Inflammatory macrophage (primary cell): Measurements from ENCODE around the gene S100A2.
A peak's percentile ranks its signal among the peaks of the same experiment; 100 is the strongest.

Experiments used
- DNase-seq, 2 donors: peaks; one replicate each; pipeline ENCODE4 v3.0.0-alpha.2; 2020 to 2022

The S100A2 gene

DNA sequence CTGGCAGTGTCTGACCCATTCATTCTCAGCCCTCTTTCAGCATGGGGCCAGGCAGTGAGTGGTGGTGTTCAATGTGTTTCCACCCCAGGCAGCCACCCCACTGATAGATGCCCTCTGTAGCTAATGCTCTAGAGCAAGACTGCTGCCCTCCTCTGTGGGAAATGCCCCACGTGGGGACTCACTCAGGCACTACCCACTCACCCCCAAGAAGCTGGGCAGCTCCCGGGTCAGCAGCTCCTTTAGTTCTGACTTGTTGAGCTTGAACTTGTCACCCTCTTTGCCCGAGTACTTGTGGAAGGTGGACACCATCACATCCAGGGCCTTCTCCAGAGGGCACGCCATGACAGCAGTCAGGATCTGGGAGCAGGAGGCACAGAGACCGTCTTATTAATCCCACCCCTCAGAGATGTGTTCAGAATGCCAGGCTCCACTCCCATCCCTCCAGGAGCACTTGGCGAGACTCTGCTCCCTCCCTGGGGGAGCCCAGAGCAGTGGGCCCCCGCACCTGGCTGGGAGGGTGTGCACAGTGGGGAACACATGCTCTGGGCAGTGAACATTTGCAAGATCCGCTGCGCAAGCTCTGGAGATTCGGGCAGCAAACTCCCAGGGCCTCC is 21.1 kb downstream of the S100A2 start:
- DNase-seq = no peak

DNA sequence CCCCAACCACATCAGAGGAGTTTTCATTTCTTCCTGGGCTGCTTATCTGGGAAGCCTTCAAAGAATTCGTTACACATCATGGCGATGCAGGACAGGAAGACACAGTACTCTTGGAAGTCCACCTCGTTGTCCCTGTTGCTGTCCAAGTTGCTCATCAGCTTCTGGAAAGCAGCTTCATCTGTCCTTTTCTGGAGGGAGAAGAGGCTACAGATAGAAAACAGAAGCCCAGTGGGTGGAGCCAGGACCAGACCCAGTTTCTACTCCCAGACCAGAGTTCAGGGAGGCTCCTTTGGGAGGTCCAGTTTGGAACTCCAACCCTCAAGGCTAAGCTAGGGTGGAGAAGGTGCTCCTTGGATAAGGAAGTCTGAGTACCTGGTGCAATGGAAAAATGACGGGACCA is 21.9 kb downstream of the S100A2 start:
- no peak for DNase-seq

DNA sequence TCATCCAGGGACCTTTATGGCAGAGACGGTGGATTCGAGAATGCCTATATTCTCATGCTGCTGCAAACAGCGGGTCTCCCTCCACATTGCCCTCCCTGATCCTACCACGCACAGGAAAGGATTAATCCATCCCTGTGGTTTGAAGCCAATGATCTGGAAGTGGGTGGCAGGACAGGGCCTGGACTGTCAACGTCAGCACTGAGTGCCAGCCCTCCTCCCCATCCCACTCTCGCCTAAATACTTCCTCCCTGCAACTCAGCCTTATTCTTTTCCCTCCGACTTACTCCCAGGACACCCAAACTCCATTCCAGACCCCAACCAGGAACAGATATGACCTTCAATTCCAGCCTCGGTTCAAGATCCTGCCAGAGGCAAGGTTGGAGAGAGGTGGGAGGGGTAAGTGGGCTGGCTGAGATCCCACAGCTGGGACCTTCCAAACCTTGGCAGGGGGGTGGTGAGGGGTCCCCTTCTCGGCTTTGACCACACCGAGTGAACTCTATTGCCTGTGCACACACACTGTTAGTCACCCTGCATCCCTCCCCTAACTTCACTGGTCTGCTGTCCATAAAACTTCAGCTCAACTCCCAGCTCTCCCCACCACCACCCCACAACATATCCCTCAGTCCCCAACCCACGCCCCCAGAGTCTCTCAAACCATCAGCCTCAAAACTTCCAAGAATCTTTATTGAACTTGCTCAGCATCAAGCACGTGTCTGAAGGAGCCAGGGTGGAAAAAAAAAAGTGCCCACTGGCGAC is 22.5 kb downstream of the S100A2 start:
- peak; percentile 28 to 64 for DNase-seq

DNA sequence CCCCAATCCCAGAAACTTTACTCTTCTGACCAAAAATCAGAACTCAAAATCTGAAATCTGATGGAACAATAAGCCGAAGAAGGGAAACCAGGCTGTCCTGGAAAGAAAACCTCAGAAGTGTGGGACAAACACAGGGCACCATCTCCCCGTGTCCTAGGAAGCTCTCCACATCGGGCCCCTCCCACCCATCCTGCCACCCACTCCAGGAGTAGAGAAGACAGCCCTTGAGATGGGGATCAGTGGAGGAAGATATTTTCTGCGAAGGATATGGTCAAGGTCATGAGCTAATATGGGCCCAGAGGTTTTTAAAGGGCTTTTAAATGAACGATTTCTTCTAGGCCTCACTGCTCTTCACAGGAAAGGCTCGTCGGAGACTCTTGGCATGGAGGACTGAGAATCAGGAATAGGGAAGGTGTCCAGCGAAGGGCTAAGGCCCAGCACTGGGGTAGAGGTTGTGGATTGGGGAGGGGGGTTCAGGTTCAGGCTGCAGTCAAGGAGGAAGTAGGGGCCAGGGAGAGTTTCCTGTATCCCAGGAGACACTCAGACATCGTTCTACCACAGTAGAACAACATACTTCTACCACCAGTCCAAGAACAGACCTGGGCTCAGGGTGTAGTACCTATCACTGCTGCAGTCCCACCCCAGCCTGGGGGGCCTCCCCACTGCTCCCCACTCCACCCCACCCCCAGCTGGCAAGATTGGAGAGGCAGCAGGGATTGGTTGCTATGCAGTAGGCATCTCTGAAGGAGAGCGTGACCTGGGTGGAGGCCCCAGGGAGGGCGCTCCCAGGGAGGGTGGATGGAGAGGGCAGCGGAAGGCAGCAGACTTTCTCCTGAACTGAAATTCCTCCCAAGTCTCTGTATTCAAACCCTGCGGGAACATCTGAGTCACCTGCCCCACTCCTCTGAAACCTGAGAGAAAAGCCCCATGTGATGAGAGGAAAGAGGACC is 23.7 kb downstream of the S100A2 start:
- DNase-seq = no peak

DNA sequence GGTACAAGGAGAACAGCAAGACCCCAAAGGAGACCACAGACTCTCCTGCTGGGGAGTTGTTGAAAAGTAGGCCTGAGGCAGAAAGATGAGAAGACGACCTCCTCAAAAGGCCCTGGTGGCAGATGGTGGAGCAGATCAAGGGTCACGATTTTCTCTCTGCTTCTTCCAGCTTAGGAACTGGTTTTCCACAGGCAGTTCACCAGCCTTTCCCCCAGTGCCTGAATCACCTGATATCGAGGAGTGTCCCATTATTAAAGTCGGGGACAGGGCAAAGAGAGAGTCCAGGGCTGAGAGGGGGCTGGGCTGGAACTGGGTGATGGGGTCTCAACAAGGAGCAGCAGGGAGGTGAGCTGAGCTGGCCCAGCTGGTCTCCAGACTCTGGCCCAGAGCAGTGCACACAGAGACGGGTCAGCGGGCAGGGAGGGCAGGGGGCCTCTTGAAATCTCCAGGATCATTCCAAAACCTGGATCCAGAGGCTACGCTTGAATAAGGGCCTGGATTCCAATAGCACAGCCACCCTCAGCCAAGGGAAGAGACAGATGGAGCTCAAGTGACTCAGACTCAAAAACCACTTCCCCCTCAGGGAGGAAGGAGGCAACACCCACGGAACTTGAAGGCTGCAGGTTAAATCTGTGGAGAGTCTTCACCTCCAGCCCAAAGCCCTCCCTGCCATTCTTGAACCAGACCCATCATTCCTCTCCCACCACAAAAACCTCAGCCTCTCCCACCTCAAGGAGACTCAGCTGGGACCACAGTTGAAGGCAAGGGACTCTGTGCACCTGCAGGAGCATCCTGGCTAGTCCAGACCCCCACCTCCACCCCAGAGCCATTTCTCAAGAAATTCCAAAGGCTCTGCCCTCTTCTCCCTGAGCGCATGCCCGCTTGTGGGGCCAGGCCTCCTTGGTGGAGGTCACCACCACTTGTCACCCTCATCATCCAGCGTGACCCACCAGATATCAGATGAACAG is 25.0 kb downstream of the S100A2 start, which contains the start of gene S100A5:
S100A5 (minus strand) TSS at position 541 of the 968 bp plus-strand sequence. CDS start 743 bp downstream, outside the sequence.
- peak; percentile 69 to 74 for DNase-seq

DNA sequence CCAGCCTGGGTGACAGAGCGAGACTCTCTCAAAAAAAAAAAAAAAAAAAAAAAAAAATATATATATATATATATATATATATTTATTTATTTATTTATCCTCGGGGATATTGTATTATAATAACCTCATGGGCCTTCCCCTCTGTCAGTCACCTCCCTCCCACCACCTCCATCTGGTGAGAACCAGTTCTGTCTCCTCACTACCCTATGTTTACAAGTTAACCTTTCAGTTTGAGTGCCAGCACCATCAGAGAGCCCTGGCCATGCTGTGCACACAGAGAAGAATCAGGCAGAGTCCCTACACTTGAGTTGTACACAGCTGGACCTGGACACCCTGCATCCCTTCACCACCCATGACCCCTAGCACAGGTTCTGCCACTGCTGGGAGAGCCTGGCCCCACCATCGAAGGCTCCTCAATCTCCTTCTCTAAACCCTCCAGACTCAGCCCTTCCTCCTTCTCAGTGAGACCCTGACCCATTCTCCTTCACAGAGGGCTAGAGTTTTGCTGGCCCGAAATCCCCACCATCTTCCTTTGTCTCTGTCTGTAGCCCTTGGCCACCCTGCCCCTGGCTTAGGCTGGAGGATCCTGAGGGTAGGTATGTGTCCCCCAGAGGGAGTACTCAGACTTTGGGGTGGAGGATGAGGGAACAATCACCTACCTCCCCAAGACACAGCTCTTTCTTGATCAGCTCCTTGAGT is 26.1 kb downstream of the S100A2 start:
- DNase-seq = no peak

DNA sequence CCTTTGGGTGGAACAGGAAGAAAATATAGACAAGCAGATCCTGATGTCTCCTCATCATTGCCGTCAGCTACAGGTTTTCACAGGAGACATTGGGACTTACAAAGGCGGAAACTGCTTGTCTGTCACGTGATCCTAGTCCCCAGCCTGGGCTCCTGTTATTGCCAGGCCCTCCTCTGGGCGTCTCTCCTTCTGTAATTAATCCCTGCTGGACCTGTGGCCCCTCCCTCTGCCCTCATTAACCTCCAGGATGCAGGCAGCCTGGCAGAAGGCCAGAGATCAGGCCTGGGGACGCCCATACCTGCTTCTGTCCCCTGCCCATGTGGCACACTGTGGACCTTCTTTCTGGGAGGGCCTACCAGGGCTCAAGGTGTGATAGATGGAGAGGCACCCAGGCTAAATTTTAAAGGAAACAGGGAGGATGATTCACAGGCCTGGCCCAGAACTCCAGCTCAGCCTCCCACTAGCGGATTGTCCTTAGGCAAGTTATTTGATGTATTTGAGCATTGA is 27.3 kb downstream of the S100A2 start:
- DNase-seq = no peak

DNA sequence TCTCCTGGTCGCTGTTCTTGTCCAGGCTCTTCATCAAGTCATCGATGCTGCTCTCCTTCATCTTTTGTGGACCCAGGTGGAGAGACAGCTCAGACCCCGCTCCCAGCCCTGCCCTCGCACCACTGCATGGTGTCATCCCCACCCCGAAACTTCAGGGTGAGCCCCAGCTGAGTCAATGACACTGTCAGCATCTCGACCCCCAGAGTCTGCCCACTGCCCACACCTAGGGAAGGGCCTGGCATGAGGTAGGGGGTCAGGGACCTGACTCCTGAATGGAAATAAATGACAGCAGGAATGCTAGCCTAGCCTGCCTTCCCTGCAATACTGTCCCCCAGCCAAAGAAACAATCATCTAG is 28.3 kb downstream of the S100A2 start:
- DNase-seq = no peak

DNA sequence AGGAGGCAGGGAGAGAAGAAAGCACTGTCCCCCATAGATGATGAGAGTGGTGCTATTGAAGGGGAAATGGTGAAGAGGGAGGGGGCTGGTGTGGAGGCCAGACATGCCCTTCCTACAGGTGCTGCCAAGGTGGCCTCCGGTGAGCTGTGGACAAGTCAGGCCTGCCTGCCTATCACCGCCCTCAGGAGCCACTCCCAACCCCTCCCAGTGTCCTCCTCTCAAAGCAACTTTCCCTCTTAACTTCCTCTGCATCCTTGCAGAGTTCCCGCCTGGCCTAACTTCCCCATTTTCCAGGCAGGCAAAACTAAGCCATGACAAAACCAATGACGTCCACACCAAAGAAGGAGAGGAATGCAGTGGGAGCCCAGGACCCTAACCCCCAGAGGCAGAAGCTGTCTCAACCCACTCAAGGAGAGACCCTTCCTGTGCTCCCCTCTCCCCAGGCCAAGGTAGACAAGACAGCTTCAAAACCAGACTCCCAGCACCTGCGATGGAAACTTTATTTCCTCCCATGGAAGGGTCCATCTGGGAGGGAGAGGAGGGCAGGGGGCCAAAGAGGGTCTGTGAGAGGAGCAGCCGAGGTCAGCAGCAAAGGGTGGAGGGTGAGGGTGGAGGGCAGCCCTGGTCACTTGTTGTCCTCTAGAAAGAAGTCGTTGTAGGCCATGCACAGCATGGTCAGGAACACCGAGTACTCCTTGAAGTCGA is 28.8 kb downstream of the S100A2 start:
- peak; percentile 41 to 63 for DNase-seq

DNA sequence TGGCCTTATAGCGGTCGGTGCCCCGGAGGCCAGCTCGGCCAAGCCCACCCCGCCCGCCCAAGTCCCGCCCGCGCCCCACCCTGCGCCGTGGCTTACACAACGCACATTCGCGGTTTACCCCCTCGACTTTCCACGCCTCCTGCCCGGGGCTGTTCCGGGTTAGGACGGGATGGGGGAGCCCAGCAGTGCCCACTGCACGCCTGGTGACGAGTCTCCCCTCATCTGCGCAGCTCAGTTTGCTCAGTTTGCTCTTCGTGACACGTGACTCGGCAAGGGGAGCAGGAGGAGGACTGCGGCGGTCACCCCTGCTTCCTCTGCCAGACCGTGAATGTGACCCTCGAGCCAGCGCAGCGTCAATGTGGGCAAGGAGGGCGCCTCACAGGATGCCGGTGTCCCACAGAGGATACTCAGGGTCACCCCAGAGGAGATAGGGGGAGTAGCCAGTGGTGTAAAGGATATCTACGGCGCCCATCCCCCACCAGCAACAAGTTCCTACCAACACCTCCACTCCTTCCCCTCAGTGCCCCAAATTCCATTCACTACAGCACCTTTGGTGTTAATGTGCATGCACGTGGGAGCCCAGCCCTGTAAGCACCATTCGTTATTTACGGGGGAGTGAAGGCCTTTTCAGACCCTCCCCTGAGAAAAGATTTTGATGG is 29.5 kb downstream of the S100A2 start:
- DNase-seq = peak; percentile 90

DNA sequence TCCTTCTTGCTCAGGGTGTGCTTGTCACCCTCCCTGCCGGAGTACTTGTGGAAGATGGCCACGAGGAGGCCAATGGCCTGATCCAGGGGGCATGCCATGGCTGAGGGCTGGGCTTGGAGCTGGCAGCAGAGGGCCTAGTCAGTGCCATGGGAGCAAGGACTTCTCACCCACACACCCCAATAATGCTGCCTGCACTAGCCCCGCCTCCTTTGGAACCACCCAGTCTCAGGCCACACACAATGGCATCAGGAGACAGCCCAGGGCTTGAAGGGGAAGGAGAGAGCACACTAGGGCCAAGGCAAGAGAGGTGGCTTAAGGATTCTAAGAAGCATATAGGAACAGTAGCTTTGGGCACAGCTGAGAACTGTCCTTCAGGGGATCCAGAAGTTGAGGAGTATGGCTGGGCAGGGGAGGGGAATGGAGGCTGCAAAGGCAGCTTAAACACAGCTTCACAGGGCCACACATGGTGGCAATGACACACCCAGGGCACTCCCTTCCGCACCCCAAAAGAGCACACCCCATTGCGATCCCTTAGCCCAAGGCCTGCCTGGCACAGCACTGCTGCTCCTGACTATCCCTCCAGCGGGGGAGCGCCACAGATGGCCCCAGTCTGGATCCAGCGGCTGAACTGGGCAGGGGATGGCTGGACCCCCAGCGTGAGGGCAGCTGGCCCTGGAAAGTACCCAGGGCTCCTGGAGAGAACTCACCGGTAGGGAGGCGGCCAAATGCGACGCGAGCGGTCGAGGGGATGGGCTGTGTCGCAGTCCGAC is 30.2 kb downstream of the S100A2 start, which contains the start of gene S100A6:
S100A6 (minus strand) TSS at position 750 of the 770 bp plus-strand sequence; CDS start at position 98, 652 bp downstream.
- DNase-seq = peak; percentile 84 to 90

DNA sequence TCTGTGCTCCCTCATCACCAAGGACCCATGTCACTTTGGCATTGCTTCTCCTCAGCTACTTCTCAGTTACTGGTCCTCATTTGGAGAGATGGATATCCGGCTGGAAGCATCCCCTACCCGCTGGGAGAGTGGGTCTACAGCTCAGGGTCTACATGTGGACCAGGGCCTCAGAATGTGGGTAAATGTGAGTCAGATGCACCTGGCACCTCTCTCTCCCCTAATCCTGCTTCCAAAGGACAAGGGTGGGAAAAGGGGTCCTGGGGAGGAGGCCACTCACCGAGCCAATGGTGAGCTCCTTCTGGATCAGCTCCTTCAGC is 30.8 kb downstream of the S100A2 start:
- no peak for DNase-seq

DNA sequence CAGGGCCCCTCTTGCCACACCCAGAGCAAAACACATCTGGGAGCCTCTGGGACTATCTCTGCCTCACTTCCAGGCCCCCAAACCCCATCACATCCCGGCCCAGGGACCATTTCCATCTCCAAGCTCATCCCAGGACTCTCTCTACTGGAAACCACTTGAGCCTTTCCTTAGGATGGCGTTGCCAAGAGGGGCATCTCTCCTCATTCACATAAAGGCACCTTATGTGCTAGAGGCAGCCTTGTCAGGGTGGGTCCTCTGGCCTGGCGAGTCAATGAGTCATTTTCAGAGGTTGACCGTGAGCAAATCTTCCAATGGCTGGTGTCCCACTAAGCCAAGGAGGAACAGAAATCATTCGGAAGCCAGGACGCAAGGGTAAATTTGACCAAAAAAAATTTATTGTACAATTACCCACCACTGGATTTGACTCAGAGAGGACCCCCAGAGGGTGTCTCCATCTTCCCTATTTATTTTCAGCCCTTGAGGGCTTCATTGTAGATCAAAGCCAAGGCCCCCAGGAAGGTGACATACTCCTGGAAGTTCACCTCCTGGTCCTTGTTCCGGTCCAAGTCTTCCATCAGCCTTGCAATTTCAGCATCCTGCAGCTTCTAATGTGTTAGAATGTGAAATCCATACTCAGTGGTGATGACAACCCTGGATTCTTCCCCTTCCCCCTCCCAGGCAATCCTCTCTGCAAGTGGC is 31.3 kb downstream of the S100A2 start:
- no peak for DNase-seq

DNA sequence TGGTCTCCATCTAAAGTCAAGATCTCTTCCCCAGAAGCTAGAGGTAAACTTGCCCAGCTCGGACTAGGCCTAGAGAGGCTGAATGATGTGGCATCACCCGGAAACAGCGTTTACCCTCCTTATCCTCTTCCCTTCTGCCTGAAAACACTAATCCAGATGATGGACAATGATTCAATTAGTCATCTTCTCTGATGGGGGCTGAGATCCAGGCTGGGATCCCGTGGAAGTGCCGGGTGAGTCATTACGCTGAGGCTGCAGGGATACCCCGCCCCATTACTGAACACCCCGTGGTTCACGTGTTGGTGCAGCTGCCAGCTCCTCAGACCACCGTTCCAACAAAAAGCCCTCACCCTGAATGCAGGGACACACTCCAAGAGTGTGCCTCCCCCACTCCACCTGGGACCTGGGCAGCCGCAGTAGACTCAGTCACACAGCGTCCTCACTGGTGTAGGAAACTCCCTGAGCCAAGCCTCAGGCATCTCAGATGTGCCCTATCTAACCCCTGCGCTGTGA is 31.9 kb downstream of the S100A2 start:
- peak in 1 of 2 donors; percentile 21 for DNase-seq

DNA sequence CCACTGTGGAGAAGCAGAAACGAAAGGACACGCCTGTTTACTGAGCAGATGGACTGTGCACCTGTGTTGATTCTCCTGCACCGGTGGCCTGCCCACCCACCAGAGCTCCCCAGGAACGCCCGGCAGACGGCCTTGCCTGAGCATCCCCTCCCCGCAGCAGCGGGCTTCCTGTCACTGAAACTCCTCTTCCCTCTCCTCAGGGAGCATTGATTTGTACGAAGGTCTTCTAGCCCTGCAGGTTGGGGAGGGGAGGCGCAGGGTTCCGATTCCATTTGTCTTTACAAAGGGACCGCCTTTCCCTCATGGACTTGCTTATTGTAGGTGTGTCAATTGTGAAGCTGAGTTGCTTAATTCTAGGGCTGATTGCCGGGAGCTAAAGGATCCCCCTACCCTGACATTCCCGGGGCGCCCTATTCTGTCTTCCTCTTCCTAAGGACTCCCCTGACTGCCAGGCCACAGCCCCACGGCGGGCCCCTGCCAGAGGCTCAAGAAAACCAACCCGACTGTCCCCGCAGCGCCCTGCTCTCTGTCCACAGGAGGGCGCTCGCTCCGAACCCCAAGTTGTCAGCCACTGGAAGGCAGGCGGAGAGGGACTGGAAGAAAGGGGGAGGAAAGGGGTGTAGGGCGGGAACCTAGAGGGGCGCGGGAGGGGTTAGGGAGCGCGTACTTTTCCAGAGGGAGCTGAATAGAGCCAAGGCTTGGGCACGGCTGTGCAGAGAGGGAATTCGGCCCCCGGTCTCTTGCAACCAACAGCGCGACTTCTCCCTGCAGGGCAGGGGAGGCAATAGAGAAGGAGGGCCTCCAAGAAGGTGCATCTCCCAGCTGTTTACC is 32.7 kb downstream of the S100A2 start:
- peak; percentile 73 to 76 for DNase-seq

DNA sequence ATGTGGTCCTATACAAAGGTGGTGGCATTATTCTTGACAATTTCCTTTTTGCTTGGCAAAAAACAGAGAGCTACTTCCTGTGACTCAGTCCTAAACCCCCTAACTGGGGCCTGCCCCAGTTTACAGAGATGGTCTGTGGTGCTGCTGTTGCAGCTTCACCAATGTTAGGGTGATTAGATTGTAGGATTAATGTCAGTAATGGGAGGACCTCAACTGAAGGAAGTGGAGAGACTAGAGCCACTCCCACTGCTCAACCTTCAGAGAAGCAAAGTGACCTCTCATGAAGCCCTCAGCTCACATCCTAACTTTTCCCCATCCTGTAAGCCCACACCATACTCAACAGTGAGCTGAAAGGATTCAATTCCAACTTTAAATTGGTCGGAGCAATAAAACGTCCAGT is 33.5 kb downstream of the S100A2 start:
- DNase-seq = no peak

DNA sequence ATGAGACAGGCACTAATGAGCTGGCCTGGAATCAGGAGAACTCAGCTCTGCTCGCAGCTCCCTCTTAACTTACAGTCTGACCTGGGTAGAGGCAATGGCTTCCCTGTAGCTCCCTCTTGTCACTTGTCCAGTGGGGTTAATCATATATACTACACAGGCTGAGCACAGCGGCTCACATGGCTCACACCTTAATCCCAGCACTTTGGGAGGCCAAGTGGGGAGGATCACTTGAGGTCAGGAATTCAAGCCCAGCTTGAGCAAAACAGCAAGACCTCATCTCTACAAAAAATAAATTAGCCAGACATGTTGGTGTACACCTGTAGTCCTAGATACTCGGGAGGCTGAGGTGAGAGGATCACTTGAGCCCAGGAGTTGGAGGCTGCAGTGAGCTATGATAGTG is 34.0 kb downstream of the S100A2 start:
- DNase-seq = no peak
